Kidney glomerular epithelial cell (primary cell): Measurements from ENCODE around the gene COP1.
"Not testable (repeated sequence)": the region's sequence is repeated elsewhere in the genome, so short reads cannot be mapped to it uniquely, and the experiment has no call there.

ENCODE experiments used
- DNase-seq: peaks from one replicate; lab custom pipeline; 2025; lab: John Stamatoyannopoulos, UW

Gene COP1

DNA sequence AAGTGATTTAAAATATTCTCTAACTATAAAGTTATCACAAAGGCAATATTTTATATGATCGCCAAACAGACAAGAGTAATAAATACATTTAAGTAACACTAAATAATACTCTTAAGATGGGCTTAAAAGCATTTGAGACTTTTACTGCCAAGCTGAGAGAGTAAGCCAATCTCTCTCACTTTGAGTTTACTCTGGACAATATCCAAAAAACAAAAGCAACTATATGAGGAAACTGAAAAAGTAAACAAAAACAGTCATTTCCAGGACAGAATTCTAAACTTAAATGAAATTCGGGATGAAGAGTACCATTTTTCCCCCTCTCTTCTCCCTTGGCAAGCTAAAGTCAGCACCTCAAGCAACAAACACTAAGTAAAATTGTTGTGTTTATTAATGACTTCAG, 173.2 kb downstream of the COP1 start:
- no peak for DNase-seq

DNA sequence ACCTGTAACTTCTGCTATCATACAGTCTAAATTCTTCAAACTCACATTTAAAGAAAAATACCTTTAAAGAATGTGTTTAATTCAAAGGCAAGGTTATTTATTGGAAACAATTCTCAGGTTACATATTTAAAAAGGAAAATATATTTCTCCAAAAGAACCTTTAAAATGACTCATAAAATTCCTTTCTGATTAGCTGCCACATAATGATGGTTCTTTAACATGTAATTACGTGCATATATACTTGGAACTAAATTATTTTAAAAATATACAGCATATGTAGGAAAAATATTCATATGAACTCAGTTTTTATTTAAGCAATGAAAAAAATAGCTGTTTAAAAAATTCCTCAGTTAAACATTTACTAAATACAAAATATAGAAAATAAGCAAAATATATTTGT, 173.6 kb downstream of the COP1 start:
- no peak for DNase-seq

DNA sequence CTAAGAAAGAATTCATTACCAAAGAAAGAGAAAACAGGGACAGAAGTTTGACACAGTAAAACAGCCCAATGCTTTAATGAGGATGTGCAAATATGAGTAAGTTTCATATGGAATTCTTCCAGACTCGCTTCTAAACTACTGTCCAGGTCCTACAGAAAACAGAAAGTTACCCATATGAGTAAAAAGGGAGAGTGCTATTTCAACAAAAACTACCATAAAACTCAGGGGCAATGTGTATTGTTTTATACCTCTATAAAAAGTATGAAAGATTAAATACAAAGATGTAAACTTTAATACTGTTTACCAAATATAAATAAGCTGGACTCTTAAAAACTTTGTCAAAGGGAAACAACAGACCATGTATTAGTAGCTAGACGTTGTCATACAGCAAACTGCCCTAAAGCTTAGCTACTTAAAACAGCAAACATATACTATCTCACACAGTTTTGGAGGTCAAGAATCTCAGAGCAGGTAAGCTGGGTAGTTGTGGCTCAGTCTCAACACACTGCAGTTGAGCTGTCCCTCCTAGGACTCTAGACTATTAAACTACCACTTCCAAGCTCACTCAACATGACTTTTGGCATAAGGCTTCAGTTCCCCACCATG, 174.9 kb downstream of the COP1 start:
- no peak for DNase-seq

DNA sequence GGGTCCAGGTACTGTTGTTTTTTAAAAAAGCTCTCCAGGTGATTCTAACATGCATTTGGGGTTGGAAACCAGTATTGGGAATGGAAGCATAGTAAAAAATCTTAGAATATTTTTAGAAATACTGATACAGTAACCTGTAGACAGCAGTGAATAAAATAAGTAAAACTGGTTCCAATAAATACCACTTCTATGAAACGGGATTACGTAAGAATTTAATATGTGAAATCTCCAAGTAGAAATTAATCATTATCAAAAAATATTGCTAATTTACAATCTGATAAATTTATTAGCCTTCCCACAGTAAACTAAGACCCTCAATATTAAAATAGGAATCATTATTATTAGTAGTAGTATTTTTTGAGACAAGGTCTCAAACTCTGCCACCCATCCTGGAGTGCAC, 177.5 kb downstream of the COP1 start:
- no peak for DNase-seq

DNA sequence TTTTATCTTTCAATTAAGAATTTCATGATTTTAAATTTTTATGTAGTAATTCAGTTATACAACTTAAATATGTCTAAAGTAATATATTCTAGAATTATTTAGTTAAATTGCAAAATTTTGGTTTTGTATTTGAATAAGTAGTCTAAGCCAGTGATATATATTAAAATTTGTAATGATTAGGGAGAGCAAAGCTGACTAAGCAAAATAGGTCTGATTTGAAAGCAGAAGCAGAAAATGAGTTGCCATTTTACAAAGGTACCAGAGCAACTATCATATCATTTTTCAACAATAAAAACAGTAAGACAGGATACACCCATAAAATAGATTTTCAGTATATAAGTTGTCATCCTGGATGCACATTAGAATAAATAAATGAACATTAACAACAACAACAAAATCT, 177.9 kb downstream of the COP1 start:
- no peak for DNase-seq

DNA sequence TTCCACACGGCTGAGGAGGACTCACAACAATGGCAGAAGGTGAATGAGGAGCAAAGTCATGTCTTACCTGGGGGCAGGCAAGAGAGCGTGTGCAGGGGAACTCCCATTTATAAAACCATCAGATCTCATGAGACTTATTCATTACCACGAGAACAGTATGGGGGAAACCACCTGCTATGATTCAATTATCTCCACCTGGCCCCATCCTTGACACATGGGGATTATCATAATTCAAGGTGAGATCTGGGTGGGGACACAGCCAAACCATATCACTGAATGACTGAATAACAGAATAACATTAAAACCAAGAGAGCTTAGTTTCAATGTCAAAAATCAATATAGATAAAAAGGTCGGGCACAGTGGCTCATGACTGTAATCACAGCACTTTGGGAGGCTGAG, 179.2 kb downstream of the COP1 start:
- DNase-seq, result not testable (repeated sequence)

DNA sequence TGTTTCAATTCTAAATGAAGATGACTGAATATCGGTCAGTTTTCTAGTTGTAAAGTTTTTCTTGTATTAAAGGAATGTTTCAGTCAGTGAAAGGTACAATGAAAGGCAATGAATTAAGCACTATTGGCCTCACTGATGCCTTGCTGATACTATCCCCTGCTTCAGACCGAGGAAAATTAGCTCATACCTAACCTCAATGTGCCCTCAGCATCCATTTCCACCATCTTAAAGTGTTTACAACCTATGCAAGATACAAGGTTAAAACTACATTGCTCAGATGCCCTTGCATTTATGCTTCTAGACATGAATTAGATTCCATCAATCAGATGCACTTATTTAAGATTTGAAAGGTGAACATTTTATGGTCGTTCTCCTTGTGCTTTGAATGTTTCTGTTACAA, 184.5 kb downstream of the COP1 start:
- no peak for DNase-seq

DNA sequence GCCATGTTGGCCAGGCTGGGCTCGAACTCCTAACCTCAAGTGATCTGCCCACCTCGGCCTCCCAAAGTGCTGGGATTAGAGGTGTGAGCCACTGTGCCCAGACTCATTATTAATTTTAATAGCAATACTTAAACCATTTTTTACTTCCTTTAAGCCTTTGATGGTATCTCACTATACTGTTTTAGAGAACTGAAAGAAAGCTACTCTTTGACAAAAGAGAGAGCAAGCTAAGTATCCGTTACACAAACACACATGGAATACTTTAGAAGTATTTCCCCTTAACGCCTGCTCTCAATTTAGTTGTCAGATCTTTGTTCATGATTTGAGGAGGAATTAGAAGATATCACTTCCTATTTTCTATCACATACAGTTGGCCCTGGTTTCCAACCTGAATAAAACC, 189.4 kb downstream of the COP1 start:
- DNase-seq, result no peak

DNA sequence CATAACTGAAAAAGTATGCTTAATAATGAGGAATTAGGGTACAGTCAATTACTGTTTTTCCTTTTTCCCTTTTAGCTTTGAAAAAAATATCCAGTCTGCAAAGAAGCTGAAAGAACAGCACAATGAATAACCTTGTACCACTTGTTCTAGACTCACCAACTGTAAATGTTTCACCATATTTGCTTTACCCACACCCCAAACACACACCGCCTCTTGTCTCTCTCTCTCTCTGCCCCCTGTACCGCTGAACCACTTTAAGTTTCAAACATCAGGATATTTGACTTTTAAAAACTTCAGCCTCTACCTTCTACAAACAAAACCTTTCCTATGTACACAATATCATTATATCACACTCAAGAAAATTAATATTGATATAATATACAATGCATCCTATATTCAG, 197.1 kb downstream of the COP1 start:
- DNase-seq, result no peak

DNA sequence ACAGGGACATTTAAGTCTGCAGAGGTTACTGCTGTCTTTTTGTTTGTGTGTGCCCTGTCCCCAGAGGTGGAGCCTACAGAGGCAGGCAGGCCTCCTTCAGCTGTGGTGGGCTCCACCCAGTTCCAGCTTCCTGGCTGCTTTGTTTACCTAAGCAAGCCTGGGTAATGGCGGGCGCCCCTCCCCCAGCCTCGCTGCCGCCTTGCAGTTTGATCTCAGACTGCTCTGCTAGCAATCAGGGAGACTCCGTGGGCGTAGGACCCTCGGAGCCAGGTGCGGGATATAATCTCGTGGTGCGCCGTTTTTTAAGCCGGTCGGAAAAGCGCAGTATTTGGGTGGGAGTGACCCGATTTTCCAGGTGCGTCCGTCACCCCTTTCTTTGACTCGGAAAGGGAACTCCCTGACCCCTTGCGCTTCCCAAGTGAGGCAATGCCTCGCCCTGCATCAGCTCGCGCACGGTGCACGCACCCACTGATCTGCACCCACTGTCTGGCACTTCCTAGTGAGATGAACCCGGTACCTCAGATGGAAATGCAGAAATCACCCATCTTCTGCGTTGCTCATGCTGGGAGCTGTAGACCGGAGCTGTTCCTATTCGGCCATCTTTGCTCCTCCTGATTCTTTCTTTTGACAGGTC, 199.2 kb downstream of the COP1 start:
- not testable (repeated sequence) for DNase-seq

DNA sequence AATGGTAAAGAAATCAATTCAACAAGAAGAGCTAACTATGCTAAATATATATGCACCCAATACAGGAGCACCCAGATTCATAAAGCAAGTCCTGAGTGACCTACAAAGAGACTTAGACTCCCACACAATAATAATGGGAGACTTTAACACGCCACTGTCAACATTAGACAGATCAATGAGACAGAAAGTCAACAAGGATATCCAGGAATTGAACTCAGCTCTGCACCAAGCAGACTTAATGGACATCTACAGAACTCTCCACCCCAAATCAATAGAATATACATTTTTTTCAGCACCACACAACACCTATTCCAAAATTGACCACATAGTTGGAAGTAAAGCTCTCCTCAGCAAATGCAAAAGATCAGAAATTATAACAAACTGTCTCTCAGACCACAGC, 212.4 kb downstream of the COP1 start:
- not testable (repeated sequence) for DNase-seq

DNA sequence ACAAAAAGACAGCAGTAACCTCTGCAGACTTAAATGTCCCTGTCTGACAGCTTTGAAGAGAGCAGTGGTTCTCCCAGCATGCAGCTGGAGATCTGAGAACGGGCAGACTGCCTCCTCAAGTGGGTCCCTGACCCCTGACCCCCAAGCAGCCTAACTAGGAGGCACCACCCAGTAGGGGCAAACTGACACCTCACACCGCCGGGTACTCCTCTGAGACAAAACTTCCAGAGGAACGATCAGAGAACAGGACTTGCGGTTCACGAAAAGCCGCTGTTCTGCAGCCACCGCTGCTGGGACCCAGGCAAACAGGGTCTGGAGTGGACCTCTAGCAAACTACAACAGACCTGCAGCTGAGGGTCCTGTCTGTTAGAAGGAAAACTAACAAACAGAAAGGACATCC, 214.3 kb downstream of the COP1 start:
- DNase-seq, result not testable (repeated sequence)

DNA sequence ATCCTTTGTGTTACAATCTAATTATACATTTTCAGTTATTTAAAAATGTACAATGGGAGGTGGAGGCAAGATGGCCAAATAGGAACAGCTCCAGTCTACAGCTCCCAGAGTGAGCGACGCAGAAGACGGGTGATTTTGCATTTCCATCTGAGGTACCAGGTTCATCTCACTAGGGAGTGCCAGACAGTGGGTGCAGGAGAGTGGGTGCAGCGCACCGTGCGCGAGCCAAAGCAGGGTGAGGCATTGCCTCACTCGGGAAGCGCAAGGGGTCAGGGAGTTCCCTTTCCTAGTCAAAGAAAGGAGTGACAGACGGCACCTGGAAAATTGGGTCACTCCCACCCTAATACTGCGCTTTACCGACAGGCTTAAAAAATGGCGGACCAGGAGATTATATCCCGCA, 214.9 kb downstream of the COP1 start:
- DNase-seq, result not testable (repeated sequence)

DNA sequence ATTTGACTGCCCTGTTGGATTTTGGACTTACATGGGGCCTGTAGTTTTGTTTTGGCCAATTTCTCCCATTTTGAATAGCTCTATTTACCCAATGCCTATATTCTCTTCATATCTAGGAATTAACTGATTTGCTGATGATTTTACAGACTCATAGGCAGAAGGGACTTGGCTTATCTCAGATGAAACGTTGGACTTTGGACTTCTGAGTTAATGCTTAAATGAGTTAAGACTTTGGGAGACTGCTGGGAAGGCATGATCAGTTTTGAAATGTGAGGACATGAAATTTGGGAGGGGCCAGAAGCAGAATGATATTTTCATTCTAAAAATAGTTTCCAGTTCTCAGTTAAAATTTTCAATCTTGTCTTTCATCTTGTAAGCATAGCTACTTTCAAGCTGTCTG, 222.3 kb downstream of the COP1 start:
- no peak for DNase-seq

DNA sequence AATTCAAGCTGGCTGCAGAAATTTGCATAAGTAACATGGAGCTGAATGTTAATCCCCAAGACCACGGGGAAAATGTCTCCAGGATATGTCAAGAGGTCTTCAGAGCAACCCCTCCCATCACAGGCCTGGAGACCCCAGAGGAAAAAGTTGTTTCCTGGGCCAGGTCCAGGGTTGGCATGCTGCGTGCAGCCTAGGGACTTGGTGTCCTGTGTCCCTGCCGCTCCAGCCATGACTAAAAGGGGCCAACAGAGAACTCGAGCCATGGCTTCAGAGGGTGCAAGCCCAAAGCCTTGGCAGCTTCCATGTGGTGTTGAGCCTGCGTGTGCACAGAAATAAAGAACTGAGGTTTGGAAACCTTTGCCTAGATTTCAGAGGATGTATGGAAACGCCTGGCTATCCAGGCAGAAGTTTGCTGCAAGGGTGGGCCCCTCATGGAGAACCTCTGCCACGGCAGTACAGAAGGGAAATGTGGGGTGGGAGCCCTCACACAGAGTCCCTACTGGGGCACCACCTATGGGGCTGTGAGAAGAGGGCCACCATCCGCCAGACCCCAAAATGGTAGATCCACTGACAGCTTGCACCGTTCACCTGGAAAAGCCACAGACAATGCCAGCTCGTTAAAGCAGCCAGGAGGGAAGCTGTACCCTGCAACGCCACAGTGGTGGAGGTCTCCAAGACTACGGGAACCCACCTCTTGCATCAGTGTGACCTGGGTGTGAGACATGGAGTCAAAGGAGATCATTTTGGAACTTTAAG, 222.9 kb downstream of the COP1 start:
- DNase-seq, result no peak

DNA sequence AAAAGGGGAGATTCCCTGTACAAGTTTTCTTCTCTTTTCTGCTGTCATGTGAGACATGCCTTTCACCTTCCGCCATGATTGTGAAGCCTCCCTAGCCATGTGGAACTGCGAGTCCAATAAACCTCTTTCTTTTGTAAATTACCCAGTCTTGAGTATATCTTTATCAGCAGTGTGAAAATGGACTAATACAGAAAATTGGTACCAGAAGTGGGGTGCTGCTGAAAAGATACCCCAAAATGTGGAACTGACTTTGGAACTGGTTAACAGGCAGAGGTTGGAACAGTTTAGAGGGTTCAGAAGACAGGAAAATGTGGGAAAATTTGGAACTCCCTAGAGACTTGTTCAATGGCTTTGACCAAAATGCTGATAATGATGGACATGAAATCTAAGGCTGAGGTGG, 223.7 kb downstream of the COP1 start:
- not testable (repeated sequence) for DNase-seq

DNA sequence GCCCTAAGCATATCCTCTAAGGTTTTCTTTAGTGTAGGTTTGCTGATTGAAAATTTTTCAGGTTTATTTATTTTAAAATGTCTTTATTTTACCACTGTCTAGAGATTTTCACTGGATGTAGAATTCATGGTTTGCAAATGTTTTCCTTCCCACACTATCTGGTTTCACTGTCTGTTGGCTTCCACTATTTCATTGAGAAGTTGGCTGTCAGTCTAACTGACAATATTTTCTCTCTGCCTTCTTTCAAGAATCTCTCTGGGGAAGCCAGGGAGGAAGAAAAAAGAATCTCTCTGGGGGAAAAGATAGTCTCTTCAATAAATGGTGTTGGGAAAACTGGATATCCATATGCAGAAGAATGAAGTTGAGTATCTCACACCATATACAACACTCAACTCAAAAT, 226.0 kb downstream of the COP1 start:
- no peak for DNase-seq

DNA sequence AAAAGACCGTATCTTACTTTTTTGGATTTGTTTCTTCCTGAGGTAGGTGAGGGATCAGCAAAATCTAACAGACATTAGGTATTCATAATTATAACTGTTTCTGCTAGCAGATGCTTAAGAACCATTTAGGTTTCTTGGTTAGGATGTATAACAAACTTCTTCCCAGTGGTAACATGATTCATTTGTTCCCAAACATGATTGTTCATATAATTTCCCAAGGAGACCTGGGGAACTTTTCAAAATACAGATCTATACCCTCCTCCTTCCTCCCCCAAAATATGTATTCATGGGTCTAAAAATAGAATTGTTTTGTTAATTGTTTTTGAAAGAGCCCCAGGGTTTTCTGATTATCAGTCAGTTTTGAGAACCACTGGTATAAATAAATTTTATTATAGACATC, 228.2 kb downstream of the COP1 start:
- DNase-seq, result no peak

DNA sequence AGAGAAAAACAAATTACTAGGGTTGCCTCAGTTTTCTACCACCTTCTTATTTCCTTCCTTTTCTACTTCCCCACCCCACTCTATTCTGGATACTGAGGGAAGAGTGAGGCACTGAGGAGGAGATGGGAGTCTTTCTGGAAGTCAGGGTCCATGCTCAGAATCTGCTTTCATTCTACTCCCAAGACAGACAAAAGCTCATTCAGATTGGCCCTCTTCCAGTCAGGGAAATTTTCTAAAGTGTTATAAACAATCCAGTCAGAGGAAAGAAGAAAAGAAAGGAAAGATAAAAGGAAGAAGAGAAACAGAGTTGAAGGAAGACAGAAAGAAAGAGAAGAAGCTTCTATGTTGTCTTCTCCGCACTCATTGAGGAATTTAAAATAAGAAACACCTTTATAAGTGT, 228.6 kb downstream of the COP1 start:
- no peak for DNase-seq

DNA sequence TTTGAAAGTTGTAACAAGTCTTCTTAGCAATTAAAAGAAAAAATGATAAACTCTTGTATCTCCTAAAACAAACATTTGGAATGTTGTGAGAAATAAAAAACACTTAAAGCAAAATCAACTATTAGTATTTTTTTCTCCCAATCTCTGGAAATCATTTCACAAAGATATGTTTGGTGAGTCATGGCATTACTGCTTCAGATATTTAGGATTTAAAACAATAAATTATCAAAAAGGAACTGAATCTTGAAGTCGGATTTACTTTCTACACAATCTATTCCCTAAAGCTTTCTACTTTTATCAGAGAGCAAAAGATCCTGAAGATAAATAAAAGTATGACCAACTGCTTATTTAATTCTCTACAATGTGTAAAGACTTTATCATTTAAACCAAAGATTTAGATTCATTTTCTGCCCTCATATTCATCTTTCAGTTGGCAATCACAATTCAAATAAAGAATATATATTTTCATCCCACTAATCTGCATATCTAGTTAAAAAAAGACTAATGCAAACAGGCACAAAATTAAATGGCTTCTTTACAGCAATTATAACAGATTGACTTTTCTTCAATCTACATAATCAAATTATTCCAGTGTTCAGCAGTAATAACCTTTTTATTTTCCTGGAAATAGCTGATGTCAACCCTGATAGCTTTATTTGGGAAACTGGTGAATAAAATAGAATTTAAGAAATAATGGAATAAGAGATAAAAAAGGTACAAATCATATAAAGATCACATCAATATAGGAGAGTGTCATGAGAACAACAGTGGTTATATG, 230.0 kb downstream of the COP1 start:
- DNase-seq, result no peak

DNA sequence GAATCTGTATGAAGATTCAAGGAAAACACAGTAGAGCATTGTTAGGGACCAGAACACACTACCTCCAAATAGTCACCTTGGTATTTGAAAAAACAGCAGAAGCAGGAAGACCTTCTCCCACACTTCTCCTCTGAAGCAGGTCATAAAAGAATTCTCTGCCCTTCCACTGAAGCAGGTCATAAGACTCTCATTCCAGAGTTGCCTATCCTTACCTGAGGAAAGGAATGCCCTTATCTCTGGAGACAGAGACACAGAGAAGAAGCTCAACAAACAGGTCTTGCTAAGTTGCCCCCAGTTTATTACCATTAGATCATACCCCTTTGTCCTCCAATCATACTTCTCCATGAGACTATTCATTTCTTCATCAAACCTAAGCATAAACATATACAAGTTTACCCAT, 237.9 kb downstream of the COP1 start:
- no peak for DNase-seq

DNA sequence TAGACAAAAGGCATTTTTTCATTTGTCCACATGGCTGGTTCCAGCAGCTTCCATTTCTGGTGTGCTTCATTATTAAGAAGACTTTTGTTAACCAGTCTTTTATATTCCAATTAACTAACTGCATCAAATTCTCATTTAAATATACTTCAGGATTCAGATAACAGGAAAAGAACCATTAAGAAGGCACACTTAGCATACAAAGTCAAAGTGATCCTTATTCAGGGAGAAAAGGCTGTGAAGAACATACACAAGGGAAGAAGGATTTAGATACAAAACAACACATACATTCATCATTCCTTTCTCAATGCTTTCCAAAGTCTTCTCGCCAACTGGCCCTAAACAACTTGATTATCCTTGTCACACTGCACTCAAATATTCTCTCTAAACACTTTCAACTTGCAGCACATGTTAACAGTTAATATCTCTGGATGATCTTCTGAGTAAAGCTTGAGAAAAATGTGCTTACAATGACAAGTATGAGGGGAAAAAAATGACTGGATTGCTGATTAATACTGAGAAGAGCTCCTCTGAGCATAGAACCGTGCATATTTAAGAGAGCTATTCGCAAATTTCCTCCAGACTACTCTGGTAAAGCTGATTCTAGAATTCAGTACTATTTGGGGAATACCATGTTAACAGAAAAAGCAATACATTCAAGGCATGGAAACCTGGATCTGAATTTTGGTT, 238.5 kb downstream of the COP1 start:
- peak; percentile 7 for DNase-seq
